NCI-H128 (cell line): ENCODE measurements around the gene FZD4.
"Not testable (repeated sequence)": the region's sequence is repeated elsewhere in the genome, so short reads cannot be mapped to it uniquely, and the experiment has no call there.

Experiments used
- DNase-seq: peaks from one replicate; lab custom pipeline; 2025; ENCODE audit not compliant: unreplicated experiment; lab: John Stamatoyannopoulos, UW

The FZD4 gene

GRCh38 chr11:86977441-86978050 is 22.4 kb upstream of the FZD4 start:
- DNase-seq, result no peak

- DNase-seq, result no peak
These were observed 17.5 kb upstream of the FZD4 start for GRCh38 chr11:86972734-86973133.

- DNase-seq, result no peak
These were observed 14.1 kb upstream of the FZD4 start for GRCh38 chr11:86969258-86969657.

- DNase-seq, result not testable (repeated sequence)
These were observed 12.4 kb upstream of the FZD4 start for GRCh38 chr11:86967601-86968000.

GRCh38 chr11:86957976-86958646 is 2.9 kb upstream of the FZD4 start:
- DNase-seq, result no peak

GRCh38 chr11:86956905-86957195 is 1.7 kb upstream of the FZD4 start:
- DNase-seq, result no peak

- DNase-seq, result no peak
These were observed 159 bp downstream of the FZD4 start for GRCh38 chr11:86955111-86955360.

- DNase-seq, result no peak
These were observed 705 bp downstream of the FZD4 start for GRCh38 chr11:86954269-86955110.

GRCh38 chr11:86952221-86952875 is 2.8 kb downstream of the FZD4 start:
- no peak for DNase-seq

- no peak for DNase-seq
These were observed 3.5 kb downstream of the FZD4 start for GRCh38 chr11:86951706-86952105.

GRCh38 chr11:86950661-86950995 is 4.6 kb downstream of the FZD4 start:
- DNase-seq, result no peak

- no peak for DNase-seq
These were observed 5.1 kb downstream of the FZD4 start for GRCh38 chr11:86949995-86950660.

GRCh38 chr11:86948733-86949132 is 6.5 kb downstream of the FZD4 start:
- no peak for DNase-seq

- no peak for DNase-seq
These were observed 7.7 kb downstream of the FZD4 start for GRCh38 chr11:86947541-86947940.

GRCh38 chr11:86943505-86943904 is 11.7 kb downstream of the FZD4 start:
- not testable (repeated sequence) for DNase-seq

GRCh38 chr11:86941871-86942599 is 13.2 kb downstream of the FZD4 start:
- no peak for DNase-seq

GRCh38 chr11:86941077-86941870 is 13.9 kb downstream of the FZD4 start:
- no peak for DNase-seq

GRCh38 chr11:86940122-86940777 is 14.9 kb downstream of the FZD4 start:
- no peak for DNase-seq
